HG03378 (cell line): ENCODE results near the gene SLC10A7.

Experiments
- ATAC-seq: cut with Tn5 transposase; IDR thresholded peaks from one replicate; pipeline ENCODE4 v1.9.1; 2021; ENCODE audit warnings: mild to moderate bottlenecking, moderate library complexity; ENCODE audit not compliant: unreplicated experiment

Gene SLC10A7

GRCh38 chr4:146267826-146268225 is 253.9 kb downstream of the SLC10A7 start:
- ATAC-seq, result no peak

- ATAC-seq, result no peak
Measured at GRCh38 chr4:146265950-146266490, 255.7 kb downstream of the SLC10A7 start.

GRCh38 chr4:146263793-146264192 is 257.9 kb downstream of the SLC10A7 start:
- ATAC-seq, result no peak

- no peak for ATAC-seq
Measured at GRCh38 chr4:146261041-146261440, 260.7 kb downstream of the SLC10A7 start.

- no peak for ATAC-seq
Measured at GRCh38 chr4:146260521-146260920, 261.2 kb downstream of the SLC10A7 start.

- ATAC-seq, result no peak
Measured at GRCh38 chr4:146257511-146257910, 264.2 kb downstream of the SLC10A7 start.

GRCh38 chr4:146256328-146256727 is 265.4 kb downstream of the SLC10A7 start:
- ATAC-seq, result no peak

GRCh38 chr4:146255874-146256273 is 265.9 kb downstream of the SLC10A7 start:
- ATAC-seq, result no peak

- ATAC-seq, result no peak
Measured at GRCh38 chr4:146255463-146255862, 266.3 kb downstream of the SLC10A7 start.

- no peak for ATAC-seq
Measured at GRCh38 chr4:146252969-146253611, 268.6 kb downstream of the SLC10A7 start.

GRCh38 chr4:146247356-146247755 is 274.4 kb downstream of the SLC10A7 start:
- no peak for ATAC-seq

- no peak for ATAC-seq
Measured at GRCh38 chr4:146246381-146246780, 275.4 kb downstream of the SLC10A7 start.

- ATAC-seq, result no peak
Measured at GRCh38 chr4:146245850-146246249, 275.9 kb downstream of the SLC10A7 start.

GRCh38 chr4:146245246-146245645 is 276.5 kb downstream of the SLC10A7 start:
- ATAC-seq, result no peak

- ATAC-seq, result no peak
Measured at GRCh38 chr4:146244496-146244895, 277.2 kb downstream of the SLC10A7 start.

- ATAC-seq, result no peak
Measured at GRCh38 chr4:146243883-146244277, 277.9 kb downstream of the SLC10A7 start.

- ATAC-seq, result peak; percentile 84
Measured at GRCh38 chr4:146243141-146243882, 278.4 kb downstream of the SLC10A7 start.

GRCh38 chr4:146238107-146238506 is 283.6 kb downstream of the SLC10A7 start:
- no peak for ATAC-seq

- no peak for ATAC-seq
Measured at GRCh38 chr4:146237092-146237491, 284.6 kb downstream of the SLC10A7 start.

- no peak for ATAC-seq
Measured at GRCh38 chr4:146236216-146236615, 285.5 kb downstream of the SLC10A7 start.

- no peak for ATAC-seq
Measured at GRCh38 chr4:146235654-146236177, 286.0 kb downstream of the SLC10A7 start.

GRCh38 chr4:146232131-146232722 is 289.5 kb downstream of the SLC10A7 start:
- no peak for ATAC-seq
